ENCODE data around the gene ESRP2.

ESRP2 gene

DNA sequence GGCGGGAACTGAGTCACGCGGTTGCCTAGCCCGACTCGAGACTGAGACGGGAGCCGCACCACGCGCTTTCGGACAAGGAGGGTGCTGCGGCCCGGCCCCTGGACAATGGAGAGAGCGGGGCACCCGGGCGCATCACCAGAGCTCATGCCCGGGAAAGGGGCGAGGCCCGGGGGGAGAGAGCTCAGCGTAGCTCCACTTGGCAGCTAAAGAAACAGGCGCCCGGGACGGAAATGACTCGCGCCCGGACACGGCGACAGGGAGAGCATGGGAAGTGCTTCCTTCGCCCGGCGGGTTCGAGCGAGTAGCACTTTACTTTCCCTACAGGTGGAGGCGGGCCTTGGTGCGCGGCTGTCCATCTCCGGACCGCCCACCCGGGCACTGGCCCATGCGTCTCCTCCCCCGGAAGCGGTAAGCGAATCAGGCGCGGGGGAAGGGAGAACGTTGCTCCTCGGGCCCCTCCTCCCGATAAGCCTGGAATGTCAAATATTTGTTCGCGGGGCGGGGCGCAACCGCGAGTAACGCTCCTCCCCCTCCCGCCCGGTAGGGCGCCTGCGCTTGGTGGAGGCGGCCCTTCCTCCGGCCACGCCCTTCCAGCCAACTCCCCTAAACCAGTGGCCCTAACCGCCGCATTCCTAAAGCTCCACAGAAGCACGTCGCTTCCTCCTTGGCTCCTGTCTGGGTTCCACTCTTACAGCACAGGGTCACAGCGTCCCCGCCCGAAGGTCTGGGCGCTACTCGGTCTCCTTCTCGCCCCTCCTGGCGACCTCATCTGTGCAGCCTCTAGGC lies 1.5 kb upstream of the ESRP2 start:
- DNase-seq (ENCODE audit: low read depth): peak; percentile 100

DNA sequence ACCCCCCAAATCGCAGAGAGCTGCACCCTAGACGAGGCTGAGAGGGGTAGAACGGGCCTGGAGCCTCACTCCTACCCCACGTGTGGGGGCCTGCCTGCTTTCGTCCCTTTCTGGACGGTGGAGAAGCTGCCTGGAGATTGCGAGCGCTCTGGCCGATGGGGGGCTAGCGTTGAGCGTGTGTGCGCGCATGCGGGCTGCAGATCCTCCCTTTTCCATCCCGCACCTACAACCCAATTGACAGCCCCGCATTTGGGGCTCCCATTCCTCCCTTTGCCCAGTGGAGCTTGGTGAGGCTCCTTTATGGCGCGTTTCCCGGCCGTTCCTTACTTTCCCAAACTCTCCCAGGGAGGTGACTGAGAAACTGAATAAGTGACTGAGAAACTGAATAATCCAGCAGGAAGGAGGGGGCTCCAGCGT lies 907 bp upstream of the ESRP2 start:
- DNase-seq (ENCODE audit: low read depth): no peak

DNA sequence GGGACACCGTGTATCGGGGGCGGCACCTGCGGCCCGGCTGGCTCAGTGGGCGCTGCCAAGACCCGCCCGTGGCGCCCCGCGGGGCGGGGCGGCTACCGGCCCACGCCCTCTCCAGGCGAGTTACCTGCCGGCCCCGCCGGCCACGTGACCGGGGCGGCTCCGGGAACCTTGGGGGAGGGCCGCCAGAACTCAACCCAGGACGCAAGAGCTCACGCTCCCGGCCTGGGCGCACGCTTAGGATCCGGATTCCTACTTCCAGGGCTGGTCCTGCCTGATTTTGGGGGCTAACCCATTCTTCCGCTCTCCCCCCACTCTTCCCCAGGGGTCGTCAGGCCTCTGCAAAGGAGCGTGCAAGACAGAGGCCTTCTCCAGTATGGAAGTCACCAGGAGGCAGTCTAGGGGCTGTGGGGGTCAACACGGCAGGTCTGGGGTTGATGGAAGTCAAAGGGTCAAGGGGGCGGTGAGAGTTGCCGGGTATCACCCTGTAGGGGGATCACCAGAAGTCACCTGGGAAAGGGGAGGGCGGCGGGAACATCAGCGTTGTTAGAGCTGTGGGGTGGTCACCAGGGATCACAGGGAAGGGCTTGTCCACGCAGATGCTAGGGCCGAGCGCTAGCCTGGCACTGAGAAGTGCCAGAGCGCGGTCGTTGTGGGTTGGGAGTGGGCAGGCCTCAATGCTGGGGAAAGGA lies 354 bp upstream of the ESRP2 start:
- no peak for DNase-seq (ENCODE audit: low read depth)

DNA sequence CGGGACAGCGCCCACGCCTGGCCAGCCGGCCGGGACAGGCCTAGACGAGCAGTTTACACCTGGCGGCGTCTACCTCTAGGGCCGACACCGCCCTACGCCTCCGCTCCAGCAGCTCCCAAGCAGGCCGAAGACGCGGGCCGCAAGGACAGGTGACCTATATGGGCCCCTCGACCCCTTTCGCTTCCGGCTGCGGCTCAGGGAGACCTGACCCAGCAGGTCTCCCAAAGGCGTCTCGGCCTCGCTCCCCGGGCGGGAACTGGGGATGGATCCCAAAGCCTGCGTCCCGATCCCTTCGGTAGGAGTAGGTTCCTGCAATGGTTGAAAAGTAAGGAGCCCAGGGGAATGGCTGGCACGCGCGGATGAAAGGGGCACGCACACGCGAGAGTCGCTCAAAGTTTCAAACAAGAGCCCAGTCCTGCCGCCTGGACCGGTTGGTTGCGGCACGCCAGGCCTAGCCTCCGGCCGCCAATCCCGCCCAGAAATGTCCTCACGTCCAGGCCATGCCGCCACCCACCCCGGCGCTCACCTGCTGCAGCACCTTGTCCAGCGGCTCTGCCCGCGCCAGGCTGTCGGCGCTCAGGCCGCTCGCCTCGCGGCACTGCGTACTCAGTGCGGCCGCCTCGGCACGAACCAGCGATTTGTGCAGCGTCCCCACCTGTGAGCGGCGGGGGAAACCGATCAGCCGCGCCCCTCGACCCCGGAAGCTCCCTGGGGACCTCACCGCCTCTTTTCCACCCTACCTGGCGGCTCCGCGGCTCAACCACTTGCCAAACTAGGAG lies 630 bp downstream of the ESRP2 start:
- no peak for DNase-seq (ENCODE audit: low read depth)

DNA sequence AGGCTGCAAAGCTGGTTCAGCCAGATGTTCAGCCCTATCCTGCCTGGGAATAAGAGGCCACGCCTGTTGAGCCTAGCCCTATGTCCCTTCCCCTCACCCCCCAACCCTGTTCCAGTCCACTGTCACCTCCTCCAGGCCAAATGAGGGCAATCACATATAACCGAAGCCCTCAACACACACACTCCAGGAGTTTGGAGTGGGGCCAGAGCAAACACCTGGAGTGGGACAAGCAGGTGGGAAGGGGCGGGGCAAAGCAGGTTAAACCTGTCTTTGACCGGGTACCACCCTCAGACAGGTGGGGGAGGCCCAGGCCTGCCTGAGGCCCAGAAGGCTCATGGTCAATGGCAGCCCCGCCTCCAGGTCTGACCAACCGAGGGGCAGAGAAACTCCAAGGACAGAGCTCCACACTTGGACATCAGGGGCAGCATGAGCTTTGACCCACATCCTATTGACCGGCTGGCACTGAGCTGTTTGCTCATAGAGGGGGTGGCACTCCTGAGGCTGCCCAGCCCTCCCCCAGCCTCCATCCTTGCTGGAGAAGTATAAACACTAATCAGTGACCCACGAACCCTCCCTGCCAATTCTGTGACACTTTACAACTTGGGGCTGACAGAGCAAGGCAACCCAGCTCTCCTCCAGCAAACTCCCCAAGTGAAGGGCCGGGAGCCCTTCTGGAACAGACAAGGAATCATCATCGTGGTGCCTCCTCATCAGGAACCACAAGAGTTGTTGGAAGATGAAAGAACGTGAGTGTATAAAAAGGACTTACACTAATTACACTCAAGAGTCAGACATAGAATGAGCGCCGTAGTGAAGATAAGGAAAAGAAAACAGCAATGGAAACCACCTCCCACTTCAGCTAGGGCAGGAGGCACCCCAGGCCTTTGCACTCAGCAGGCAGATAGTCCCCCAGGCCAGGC lies 1.5 kb downstream of the ESRP2 start:
- DNase-seq (ENCODE audit: low read depth): no peak

DNA sequence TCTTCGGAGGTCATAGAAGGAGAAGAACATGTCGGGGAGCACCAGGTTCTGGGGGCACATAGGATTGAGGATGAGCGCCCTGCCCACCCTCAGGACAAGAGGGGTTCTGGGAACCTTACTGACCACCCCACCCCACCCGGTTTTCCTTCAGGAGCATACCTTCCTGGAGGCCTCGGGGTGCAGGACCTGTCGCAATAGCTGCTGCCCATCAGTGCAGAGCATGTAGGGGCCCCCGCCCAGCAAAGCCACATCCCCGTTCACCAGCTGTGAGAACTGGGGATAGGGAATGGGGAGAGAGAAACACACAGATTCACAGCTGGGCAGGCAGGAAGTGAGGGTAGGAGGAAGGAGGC lies 2.1 kb downstream of the ESRP2 start:
- DNase-seq (ENCODE audit: low read depth): no peak

DNA sequence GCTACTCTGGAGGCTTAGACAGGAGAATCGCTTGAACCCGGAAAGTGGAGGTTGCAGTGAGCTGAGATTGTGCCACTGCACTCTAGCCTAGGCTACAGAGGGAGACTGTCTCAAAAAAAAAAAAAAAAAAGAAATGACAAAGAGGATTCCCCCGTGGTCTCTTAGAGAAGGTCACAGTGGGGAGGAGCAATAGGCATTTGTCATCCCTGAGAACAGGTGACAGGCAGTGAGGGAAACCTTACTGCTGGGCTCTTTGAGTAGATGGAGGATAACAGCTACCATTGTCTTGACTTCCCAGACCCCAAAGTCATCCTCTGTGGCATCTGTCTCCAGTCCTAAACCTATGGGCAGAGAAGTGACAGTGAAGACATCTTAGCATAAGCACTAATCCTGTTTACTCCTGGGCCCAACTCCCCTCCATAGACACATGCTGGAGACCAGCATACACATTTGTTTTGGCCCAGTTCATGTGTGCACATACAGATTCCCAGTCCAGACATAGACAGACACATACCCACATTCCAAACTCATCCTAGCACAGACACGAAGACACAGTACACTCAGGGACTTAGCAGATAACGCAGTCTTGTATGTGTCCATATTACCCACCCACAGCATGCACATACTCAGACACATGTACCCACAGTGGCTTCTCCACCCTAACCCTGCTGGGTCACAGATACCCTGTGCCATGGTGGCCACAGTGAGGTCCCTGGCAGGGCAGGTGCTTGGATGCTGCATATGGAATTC lies 2.7 kb downstream of the ESRP2 start:
- DNase-seq (ENCODE audit: low read depth): no peak

DNA sequence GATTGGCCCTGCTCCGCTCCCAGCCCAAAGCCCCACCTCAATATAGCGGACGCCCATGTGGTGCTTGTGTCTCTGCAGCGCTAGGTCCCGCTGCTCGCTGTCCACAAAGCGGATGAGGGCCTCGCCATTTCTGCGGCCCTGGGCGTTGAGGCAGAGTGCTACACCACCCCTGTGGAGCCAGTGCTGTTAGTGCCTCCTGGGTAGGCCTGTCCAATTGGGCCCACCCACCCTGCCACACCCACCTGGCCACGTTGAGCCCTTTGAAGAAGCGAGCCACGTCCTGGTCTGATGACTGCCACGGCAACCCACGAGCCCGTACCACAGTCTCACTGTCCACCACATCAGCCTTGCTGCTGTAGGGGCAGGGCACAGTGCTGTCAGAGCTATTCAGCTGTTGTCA lies 3.6 kb downstream of the ESRP2 start:
- no peak for DNase-seq (ENCODE audit: low read depth)

DNA sequence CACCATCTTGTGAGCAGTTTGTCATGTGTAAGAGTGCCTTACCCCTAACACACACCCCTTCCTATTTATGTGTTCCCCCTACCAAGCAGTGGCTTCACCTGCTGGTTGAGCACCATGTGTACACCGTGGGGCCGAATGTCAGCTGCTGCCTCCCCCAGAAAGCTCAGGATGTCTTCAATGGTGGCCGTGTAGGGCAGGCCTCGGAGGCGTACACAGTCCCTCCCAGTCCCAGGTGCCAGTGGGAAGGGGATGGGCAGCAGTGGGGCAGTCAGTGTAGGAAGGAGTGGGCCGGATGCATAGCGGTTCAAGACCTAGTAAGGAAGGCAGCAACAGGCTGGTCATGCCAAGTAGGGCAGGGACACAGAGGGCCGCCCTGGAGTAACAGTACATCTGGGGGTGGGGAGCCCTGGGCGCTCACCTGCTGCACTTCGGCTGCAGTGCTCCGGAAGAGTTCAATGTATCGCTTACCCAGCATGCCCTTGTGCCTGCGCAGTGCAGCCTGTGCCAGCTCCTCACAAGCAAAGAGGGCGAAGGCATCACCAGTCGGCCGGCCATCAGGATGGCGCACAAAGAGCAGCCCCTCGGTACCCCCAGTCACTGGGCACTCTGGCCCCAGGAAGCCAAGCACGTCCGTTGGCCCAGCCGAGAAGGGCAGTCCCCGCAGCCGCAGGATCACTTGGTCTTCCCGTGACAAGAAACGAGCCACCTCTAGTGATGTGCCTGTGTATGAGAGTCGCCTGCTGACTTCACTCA lies 4.4 kb downstream of the ESRP2 start:
- no peak for DNase-seq (ENCODE audit: low read depth)

DNA sequence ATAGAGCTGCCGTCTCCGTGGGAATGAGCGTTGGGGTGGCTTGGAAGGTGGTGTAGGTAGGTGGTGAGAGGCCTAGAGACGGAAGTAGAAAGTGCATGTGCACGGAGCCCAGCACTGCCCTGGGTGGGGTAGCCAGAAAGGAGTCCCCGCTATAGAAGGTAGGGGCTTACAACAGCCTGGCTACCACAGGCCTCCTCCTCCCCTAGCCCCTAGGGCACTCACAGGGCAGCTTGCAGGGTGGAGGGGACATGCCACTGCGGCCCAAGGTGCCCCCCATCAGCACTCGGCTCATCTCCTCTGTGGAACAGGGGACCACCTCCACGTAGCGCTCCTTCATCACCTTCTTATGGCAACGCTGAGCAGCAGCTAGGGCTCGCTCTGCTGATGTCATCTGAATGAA lies 5.0 kb downstream of the ESRP2 start:
- DNase-seq (ENCODE audit: low read depth): no peak

DNA sequence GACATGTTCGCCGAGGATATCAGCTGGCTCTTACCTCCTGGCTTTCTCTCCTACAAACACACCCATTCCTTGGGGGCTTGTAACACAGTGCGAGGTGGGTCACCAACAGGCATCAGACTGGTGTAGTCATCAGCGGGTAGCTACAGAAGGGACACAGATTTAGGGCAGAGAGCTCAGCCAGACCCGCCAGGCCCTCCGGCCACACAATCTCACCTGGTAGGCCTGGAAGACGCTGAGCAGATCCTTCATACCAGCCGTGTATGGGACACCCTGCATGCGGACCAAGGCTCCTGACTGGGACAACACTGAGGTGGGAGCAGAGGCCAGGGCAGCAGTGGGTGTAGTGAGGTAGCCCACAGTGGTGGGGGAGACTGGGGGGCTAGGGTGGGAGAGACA lies 5.8 kb downstream of the ESRP2 start:
- no peak for DNase-seq (ENCODE audit: low read depth)

DNA sequence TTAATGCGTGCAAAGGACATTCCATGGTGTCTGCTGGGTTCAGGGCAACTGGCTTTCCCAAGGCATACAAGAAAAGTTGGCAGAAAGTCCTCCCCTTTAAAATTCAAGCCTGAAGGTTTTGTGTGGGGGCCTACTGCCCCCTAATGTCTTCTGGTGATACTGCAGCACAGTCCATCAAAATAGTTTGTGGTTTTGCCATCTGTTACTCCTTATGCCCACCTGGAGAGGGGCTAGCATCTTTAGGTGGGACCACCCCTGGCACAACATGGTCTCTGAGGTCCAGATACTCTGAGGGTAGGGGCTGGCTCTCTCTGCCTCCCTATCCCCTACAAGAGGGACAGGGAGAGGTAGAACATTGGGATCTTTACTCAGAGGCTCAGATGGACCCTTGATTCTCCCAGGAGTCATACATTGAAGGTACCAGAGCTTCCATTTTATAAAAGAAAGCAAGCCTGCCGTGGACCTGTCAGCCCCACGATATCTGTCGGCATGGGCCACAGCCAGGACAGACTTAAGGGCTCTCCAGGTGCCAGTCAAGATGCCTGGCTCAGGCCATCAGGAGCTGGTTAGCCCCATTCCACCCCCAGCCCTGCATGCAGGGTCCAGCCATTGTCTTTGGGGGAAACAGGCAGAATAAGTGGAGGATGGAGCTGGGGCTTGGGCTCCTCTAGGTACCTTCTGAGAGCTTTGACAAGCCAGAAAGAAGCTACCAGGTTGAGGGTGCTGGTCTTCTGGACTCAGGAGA lies 6.3 kb downstream of the ESRP2 start:
- DNase-seq (ENCODE audit: low read depth): peak; percentile 75

DNA sequence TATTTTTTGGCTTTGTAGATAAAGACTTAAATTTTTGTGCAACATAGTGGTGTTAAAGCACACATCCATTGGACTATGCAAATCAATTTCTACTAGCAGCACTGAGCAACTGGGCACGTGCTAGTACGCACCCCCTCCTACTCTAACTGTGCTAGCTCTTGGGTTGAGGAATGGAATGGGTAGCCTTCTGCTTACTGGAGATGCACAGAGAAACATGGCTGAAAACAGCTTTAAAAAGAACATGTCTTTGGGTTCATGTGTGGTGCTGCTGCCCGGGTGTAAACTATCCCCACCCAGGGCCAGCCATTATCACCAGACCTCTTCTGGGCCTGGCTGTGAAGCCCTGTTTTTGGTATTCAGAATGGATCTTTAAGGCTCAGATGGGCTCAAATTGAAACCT lies 7.3 kb downstream of the ESRP2 start:
- DNase-seq (ENCODE audit: low read depth): no peak

DNA sequence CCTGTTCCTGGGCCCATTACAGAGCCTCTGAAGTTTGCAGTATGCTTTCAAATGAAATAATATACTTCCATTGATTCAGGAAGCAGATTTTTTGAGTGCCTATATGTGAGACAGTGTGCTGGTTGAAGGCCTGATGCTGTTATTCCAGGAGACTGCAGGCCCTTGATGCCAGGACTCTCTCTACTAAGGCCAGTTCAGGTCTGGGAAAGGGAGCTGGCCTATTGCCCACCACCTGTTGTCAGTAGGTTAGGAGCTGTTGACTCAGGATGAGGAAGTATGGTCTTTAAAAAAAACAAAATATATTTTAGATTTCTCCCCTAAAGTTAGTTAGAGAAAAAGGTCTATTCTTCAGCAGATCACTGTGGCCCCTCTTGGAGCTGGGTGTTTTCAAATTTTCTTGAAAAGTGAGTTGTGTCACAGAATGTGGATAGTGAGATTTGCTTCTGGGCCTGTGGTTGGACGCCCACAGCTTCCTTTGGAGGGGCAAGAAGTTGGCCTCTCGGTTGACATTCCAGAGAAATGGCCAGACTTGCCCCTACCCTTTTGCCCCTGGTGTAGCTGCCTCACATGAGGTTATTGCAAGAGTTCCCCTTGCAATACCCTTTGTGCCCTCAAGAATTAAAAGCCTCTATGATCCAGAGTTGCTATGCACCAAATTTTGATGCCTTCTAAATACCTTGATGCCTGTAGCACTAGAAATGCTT lies 7.9 kb downstream of the ESRP2 start:
- no peak for DNase-seq (ENCODE audit: low read depth)

DNA sequence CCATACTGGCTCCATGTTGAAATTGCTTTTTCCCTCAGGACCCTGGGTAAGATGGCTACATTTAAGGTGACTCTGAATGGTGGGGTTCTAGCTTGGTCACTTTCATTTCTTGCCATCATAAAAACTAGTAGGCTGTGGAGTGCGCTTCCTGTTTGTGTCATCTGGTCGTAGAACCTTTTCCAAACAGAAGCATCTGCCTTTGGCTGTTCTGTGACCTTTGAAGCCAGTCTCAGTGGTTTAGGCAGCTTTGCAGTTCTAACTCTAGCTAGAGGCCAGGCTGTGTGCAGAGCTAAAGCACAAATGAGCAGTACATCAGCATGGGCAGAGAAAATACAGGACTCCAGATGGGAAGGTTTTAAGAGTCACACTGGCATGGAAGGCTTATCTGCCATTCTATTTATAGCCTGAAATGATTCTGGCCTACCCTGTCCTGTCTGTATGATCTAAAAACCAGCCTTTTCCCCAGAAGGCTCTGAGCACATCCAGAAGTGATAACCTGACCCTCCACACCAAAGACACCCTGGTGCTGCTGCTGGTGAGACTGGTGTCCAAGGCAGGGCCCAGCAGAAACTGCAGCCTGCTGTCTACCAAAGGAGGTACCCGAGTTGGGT lies 8.6 kb downstream of the ESRP2 start:
- no peak for DNase-seq (ENCODE audit: low read depth)

DNA sequence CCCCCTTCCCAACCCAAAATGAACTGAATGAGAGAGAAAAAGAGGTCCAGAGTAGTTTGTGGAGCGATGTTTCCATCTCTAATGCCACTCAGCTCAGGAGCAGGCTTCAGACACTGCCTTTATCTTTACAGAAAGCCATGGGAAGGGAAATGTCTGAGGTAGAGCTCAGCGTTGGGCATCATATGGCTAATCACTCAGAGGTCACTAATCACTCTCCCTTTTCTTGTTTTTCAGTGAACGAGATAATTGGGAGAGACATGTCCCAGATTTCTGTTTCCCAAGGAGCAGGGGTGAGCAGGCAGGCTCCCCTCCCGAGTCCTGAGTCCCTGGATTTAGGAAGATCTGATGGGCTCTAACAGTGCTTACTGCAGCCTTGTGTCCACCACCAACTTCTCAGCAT lies 9.8 kb downstream of the ESRP2 start:
- no peak for DNase-seq (ENCODE audit: low read depth)

DNA sequence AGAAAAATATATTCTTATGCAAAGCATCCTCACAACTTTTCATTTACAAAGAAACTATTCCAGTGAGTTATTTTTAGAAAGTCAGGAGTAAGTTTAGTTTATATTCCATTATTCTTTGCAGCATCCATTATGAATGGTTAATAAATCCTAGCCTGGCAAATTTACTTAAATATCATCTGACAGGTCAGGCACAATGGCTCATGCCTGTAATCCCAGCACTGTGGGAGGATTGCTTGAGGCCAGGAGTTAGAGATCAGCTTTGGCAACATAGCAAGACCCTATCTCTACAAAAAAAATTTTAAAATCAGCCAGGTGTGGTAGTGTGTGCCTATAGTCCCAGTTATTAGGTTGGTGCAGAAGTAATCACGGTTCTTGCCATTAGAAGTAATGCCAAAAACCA lies 12.9 kb downstream of the ESRP2 start:
- no peak for DNase-seq (ENCODE audit: low read depth)

DNA sequence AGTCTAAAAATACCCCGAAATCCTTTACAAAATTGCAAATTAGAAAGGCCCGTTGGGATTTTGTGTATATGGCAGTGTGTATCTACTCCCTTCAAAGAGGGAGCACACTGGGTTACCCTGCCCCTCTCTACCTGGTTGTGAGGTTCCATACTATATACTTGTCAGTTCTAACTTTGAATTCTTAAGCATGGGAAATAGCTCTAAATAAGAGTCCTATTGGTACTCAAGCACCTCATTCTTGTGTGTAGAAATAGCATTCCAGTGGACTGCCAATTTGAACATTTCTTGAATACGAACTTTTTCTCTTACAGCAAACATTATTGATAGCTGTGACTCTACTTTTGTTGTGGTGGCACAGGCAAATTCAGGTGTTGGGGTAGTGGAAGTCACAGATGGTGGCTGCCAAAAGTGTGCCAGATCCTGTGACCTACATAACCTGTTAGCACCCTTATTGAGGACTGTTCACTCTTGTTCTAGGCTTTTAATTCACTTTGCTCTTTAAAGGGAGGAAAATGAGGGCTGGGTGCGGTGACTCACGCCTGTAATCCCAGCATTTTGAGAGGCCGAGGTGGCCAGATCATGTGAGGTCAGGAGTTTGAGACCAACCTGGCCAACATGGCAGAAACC lies 16.1 kb downstream of the ESRP2 start:
- DNase-seq (ENCODE audit: low read depth): no peak

All from ELR (cell line).